GF-D8 (cell line): ENCODE measurements around the gene GLRA3.
"Not testable (repeated sequence)": the region's sequence is repeated elsewhere in the genome, so short reads cannot be mapped to it uniquely, and the experiment has no call there.

ENCODE experiments used
- DNase-seq: peaks from one replicate; lab custom pipeline; 2025; lab: John Stamatoyannopoulos, UW

The GLRA3 gene

GRCh38 chr4:174828845-174829701 is at the start of gene GLRA3:
GLRA3 (minus strand) TSS chr4:174829247; CDS start chr4:174828811, 436 bp downstream.
- DNase-seq, result no peak

GRCh38 chr4:174874898-174875297 is 45.9 kb upstream of the GLRA3 start:
- no peak for DNase-seq

- no peak for DNase-seq
Observed at GRCh38 chr4:174873931-174874330, 44.9 kb upstream of the GLRA3 start.

GRCh38 chr4:174873146-174873545 is 44.1 kb upstream of the GLRA3 start:
- not testable (repeated sequence) for DNase-seq

- DNase-seq, result no peak
Observed at GRCh38 chr4:174871407-174871806, 42.4 kb upstream of the GLRA3 start.

- DNase-seq, result no peak
Observed at GRCh38 chr4:174870311-174870710, 41.3 kb upstream of the GLRA3 start.

GRCh38 chr4:174869339-174869738 is 40.3 kb upstream of the GLRA3 start:
- no peak for DNase-seq

GRCh38 chr4:174867903-174868302 is 38.9 kb upstream of the GLRA3 start:
- DNase-seq, result no peak

- DNase-seq, result no peak
Observed at GRCh38 chr4:174865418-174865985, 36.5 kb upstream of the GLRA3 start.

- DNase-seq, result no peak
Observed at GRCh38 chr4:174864031-174864430, 35.0 kb upstream of the GLRA3 start.

- DNase-seq, result no peak
Observed at GRCh38 chr4:174860588-174860987, 31.5 kb upstream of the GLRA3 start.

GRCh38 chr4:174859904-174860303 is 30.9 kb upstream of the GLRA3 start:
- DNase-seq, result no peak

GRCh38 chr4:174856926-174857800 is 28.1 kb upstream of the GLRA3 start:
- no peak for DNase-seq

- no peak for DNase-seq
Observed at GRCh38 chr4:174855050-174855449, 26.0 kb upstream of the GLRA3 start.

GRCh38 chr4:174853629-174854028 is 24.6 kb upstream of the GLRA3 start:
- DNase-seq, result no peak

GRCh38 chr4:174848596-174848995 is 19.5 kb upstream of the GLRA3 start:
- no peak for DNase-seq

GRCh38 chr4:174847801-174848427 is 18.9 kb upstream of the GLRA3 start:
- no peak for DNase-seq

GRCh38 chr4:174835536-174835935 is 6.5 kb upstream of the GLRA3 start:
- DNase-seq, result no peak

GRCh38 chr4:174834477-174834876 is 5.4 kb upstream of the GLRA3 start:
- DNase-seq, result no peak

GRCh38 chr4:174826660-174827059 is 2.4 kb downstream of the GLRA3 start:
- DNase-seq, result no peak

- no peak for DNase-seq
Observed at GRCh38 chr4:174815282-174815681, 13.8 kb downstream of the GLRA3 start.

- no peak for DNase-seq
Observed at GRCh38 chr4:174813292-174813691, 15.8 kb downstream of the GLRA3 start.
